Gastrocnemius medialis (tissue), 4 donors: ENCODE results near the gene PSD4.

Experiments
- CTCF ChIP-seq, 5 experiments: fragments of 450-650 bp in 3 of 5; fragments of 200-600 bp in 2 of 5; sonication (generic) in 2 of 5; IDR thresholded peaks in 4 of 5; conservative IDR thresholded peaks in 1 of 5; 1 replicate in 4 of 5; 2 replicates in 1 of 5; pipeline ENCODE4 v1.5.1; 2016 to 2019; ENCODE audit warnings: antibody characterized with exemption in 5 of 5, mild to moderate bottlenecking in 3 of 5, moderate library complexity in 3 of 5
- POLR2A ChIP-seq, 2 donors: fragments of 450-650 bp; IDR thresholded peaks; one replicate each; pipeline ENCODE4 v1.6.1; 2017; ENCODE audit warnings: antibody characterized with exemption in 2 of 2, mild to moderate bottlenecking in 2 of 2, moderate library complexity in 2 of 2

DNA sequence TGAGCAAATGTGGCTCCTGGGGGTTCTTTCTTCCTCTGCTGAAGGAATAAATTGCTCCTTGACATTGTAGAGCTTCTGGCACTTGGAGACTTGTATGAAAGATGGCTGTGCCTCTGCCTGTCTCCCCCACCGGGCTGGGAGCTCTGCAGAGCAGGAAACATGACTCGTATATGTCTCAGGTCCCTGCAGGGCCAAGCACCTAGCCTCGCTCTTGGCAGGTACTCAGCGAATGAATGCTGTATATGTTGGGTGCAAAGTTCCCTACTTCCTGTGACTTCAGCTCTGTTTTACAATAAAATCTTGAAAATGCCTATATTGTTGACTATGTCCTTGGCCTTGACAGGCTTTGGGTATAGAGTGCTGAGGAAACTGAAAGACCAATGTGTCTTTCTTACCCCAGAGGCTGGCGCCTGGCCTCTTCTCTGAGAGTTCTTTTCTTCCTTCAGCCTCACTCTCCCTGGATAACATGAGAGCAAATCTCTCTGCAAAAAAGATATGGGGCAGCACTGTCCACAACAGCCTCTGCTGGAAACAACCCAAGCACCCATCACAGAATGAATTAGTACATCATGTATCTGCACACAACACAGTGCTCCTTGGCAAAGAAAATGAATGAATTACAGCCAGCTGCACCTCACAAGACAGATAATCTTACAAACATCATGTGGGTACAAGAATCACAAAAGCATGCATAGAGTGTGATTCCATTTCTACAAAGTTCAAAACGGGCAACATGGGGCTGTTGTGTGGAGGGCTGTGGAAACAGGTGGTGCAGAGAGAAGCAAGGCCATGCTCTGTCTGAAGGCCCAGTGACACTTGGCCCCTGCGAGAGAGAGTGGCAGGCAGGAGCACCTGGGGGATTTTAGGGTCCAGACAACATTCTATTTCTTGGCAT, 39.8 kb upstream of the PSD4 start:
- TF ChIP-seq POLR2A (IDR thresholded peaks at IDR 0.05) (no peak), CTCF (IDR thresholded peaks at IDR 0.05 in 4 of 5, conservative IDR thresholded peaks at IDR 0.05 in 1 of 5) (no peak)
